GM19324 (cell line): Measurements from ENCODE around the gene SIAH1.
A peak's percentile ranks its signal among the peaks of the same experiment; 100 is the strongest.
"Not testable (repeated sequence)": the region's sequence is repeated elsewhere in the genome, so short reads cannot be mapped to it uniquely, and the experiment has no call there.

Experiments
- ATAC-seq: cut with Tn5 transposase; IDR thresholded peaks from one replicate; pipeline ENCODE4 v1.9.1; 2021; ENCODE audit warnings: mild to moderate bottlenecking, moderate library complexity; ENCODE audit not compliant: unreplicated experiment, low FRiP score

SIAH1 gene

GRCh38 chr16:48393485-48394354 is 8.5 kb upstream of the SIAH1 start:
- ATAC-seq = no peak

- no peak for ATAC-seq
Measured at GRCh38 chr16:48392407-48392806, 7.2 kb upstream of the SIAH1 start.

GRCh38 chr16:48386559-48387312 is 1.5 kb upstream of the SIAH1 start:
- ATAC-seq = no peak

GRCh38 chr16:48384520-48385252 is 527 bp downstream of the SIAH1 start:
- peak; percentile 66 for ATAC-seq

- ATAC-seq = no peak
Measured at GRCh38 chr16:48383877-48384519, 1.2 kb downstream of the SIAH1 start.

- no peak for ATAC-seq
Measured at GRCh38 chr16:48383009-48383876, 2.0 kb downstream of the SIAH1 start.

GRCh38 chr16:48382131-48382530 is 3.1 kb downstream of the SIAH1 start:
- no peak for ATAC-seq

GRCh38 chr16:48381201-48381600 is 4.0 kb downstream of the SIAH1 start:
- ATAC-seq = no peak

- no peak for ATAC-seq
Measured at GRCh38 chr16:48378836-48379235, 6.4 kb downstream of the SIAH1 start.

- no peak for ATAC-seq
Measured at GRCh38 chr16:48378276-48378675, 6.9 kb downstream of the SIAH1 start.

GRCh38 chr16:48377301-48377700 is 7.9 kb downstream of the SIAH1 start:
- ATAC-seq = not testable (repeated sequence)

GRCh38 chr16:48374255-48374654 is 11.0 kb downstream of the SIAH1 start:
- ATAC-seq = no peak

GRCh38 chr16:48373258-48374029 is 11.8 kb downstream of the SIAH1 start:
- no peak for ATAC-seq

- ATAC-seq = no peak
Measured at GRCh38 chr16:48372744-48373143, 12.5 kb downstream of the SIAH1 start.

- ATAC-seq = no peak
Measured at GRCh38 chr16:48371393-48371780, 13.8 kb downstream of the SIAH1 start.

- not testable (repeated sequence) for ATAC-seq
Measured at GRCh38 chr16:48370668-48371392, 14.4 kb downstream of the SIAH1 start.

- ATAC-seq = no peak
Measured at GRCh38 chr16:48370229-48370628, 15.0 kb downstream of the SIAH1 start.

- ATAC-seq = no peak
Measured at GRCh38 chr16:48369765-48370164, 15.4 kb downstream of the SIAH1 start.
